Brain pericyte (primary cell): ENCODE results near the gene PDE2A.

ENCODE experiments used
- DNase-seq: peaks from one replicate; pipeline ENCODE4 v3.0.0-alpha.2; 2012; ENCODE audit warnings: low read depth, low spot score

PDE2A gene

GRCh38 chr11:72636376-72636775 lies 37.8 kb downstream of the PDE2A start:
- no peak for DNase-seq

GRCh38 chr11:72635933-72636332 lies 38.3 kb downstream of the PDE2A start:
- DNase-seq = no peak

GRCh38 chr11:72635309-72635915 lies 38.8 kb downstream of the PDE2A start:
- no peak for DNase-seq

GRCh38 chr11:72634472-72635095 lies 39.6 kb downstream of the PDE2A start:
- DNase-seq = no peak

- DNase-seq = no peak
Measured at GRCh38 chr11:72634016-72634415, 40.2 kb downstream of the PDE2A start.

- DNase-seq = no peak
Measured at GRCh38 chr11:72633068-72633467, 41.2 kb downstream of the PDE2A start.

- no peak for DNase-seq
Measured at GRCh38 chr11:72631806-72632731, 42.2 kb downstream of the PDE2A start.

- DNase-seq = no peak
Measured at GRCh38 chr11:72630104-72630852, 43.9 kb downstream of the PDE2A start.

GRCh38 chr11:72629266-72629665 lies 45.0 kb downstream of the PDE2A start:
- no peak for DNase-seq

GRCh38 chr11:72627594-72628281 lies 46.5 kb downstream of the PDE2A start:
- no peak for DNase-seq

GRCh38 chr11:72626414-72626936 lies 47.7 kb downstream of the PDE2A start:
- DNase-seq = no peak

GRCh38 chr11:72625691-72626413 lies 48.4 kb downstream of the PDE2A start:
- no peak for DNase-seq

GRCh38 chr11:72624496-72625201 lies 49.6 kb downstream of the PDE2A start:
- DNase-seq = no peak

- no peak for DNase-seq
Measured at GRCh38 chr11:72623052-72623451, 51.2 kb downstream of the PDE2A start.

GRCh38 chr11:72621008-72621610 lies 53.1 kb downstream of the PDE2A start:
- DNase-seq = no peak

- no peak for DNase-seq
Measured at GRCh38 chr11:72618803-72619202, 55.4 kb downstream of the PDE2A start.

- DNase-seq = no peak
Measured at GRCh38 chr11:72617080-72617762, 57.0 kb downstream of the PDE2A start.

GRCh38 chr11:72616655-72617054 lies 57.6 kb downstream of the PDE2A start:
- no peak for DNase-seq

GRCh38 chr11:72615329-72615728 lies 58.9 kb downstream of the PDE2A start:
- no peak for DNase-seq
